Measurements from ENCODE around the gene ZNF534.
A peak's percentile ranks its signal among the peaks of the same experiment; 100 is the strongest.
"Not testable (repeated sequence)": the region's sequence is repeated elsewhere in the genome, so short reads cannot be mapped to it uniquely, and the experiment has no call there.

Gene ZNF534

DNA sequence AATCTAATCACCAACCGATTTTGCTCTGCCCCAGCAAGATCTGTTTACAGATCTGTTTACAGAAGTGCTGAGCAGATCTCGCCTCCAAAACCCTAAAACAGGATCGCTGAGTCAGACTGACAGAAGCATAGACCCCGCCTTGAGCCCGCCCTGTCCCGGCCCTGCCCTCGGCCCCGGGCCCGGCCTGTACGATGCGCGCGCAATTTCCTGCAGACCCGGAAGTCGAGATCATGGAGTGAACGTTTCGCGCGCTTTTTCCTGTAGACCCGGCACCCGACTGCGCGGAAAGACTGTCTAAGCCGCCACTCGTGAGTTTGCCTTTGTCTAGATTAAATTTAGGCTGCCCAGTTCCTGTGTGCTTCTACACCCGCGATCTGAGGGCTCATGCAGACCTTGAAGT, at the start of gene ZNF534:
Gene ZNF534, plus strand, starts transcription at position 212 of the 400 bp plus-strand sequence. CDS start 2,327 bp downstream, outside the sequence.
- no peak for DNase-seq

DNA sequence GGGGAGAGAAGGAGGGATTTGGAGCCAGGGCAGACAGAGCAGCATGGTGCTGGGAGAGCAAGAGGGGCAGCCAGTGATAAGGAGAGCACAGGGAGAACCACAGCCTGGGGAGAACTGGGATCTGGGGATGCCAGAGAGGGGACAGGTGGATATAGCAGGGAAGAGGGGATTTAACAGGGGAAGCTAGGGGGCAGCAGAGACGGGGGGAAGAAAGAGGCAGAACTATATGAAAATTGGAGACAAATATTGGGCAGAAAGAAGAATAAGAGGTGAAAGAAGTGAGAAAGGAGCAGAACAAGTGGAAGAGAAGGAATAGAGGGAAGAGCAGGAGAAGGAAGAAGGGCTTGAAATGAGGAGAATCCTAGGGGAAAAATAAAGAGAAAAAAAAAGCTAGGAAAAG, 37.8 kb upstream of the ZNF534 start:
- DNase-seq = no peak

DNA sequence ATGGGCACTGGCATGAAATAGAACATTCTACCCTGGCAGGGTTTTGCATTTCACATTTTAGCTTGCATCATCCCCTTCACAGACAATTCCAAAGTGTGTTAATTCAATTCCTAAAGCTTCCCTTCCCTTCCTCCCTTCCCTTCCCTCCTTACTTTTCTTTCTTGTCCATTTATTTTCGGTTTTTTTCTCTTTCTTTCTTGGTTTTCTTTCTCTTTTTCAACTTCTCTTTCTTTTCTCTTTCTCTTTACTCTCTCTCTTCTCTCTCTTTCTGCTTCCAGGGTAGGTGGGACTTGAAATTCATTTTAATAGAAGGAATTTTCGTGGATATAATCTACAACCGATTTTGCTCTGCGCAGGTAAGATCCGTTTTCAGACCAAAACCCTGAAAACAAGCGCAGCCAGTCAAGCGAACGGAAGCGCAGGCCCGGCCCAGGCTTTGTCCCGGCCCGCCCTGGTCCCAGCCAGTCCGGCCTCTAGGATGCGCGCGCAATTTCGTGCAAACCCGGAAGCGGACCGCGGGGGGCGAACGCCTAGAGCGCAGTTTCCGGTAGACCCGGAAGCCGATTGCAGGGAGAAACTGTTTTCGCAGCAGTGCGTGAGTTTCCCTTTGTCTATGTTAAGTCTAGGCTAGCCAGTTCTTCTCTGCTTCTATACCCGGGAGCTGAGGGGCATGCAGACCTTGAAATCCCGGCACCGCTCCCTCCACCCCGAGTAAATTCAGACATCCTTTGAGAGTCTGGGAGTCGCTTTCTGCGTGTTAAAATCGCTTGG, 31.5 kb upstream of the ZNF534 start, which contains the start of gene ZNF528:
Gene ZNF528, plus strand, starts transcription at position 540 of the 771 bp plus-strand sequence. CDS start 4,165 bp downstream, outside the sequence.
- DNase-seq = peak; percentile 95

DNA sequence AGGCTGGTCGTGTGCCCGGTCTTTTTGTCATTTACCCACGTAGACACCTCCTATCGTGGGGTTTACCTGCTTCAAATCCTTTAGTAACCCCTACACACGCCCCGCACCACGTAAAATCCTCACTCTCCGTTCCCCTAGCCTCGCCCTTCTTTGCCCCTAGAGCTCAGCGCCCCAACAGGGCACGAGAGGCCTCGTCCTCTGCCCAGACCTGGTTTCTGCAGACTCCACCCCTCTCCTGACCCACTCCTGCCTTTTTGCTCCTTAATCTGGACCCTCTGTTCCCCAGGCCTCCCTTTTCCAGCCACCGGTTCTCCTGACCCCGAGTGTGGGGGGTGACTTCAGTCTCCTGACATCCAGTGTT, 30.9 kb upstream of the ZNF534 start:
- DNase-seq = peak; percentile 55

DNA sequence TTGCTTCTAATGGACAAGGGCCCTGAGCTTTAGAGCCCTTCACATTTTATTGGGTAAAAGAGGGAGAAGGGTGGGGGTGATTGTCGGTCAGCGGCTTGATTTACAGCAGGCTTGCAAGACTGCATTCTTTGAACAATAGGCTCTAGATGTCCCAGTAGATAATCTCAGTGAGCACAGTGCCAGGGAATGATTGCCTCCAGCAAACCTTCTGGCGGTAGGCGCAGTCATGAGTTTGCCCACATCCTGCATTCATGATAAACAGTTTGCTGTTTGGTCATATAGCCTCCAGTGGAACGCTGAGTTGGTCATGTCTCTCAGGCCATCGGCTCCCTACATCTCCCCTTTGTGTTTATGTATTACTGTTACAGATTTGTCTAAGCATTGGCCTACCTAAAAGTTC, 18.7 kb upstream of the ZNF534 start:
- no peak for DNase-seq

DNA sequence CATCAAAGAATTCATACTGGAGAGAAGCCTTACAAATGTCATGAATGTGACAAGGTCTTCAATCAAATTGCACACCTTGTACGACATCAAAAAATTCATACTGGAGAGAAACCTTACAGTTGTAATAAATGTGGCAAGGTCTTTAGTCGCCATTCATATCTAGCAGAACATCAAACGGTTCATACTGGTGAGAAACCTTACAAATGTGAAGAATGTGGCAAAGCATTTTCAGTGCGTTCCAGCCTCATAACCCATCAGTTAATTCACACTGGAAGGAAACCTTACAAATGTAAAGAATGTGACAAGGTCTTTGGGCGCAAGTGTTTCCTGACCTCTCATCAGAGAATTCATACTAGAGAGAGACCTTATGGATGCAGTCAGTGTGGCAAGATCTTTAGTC, 13.2 kb upstream of the ZNF534 start:
- DNase-seq = no peak

DNA sequence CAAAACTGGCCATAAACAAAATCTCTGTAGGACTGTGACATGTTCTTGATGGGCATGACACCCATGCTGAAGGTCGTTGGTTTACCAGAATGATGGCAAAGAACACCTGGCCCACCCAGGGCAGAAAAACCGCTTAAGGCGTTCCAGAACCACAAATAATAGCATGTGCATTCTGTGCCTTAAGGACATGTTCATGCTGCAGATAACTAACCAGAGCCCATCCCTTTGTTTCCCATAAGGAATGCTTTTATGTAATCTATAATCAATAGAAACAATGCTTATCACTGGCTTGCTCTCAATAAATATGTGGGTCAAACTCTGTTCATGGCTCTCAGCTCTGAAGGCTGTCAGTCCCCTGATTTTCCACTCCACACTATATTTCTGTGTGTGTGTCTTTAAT, 13.2 kb downstream of the ZNF534 start:
- no peak for DNase-seq

DNA sequence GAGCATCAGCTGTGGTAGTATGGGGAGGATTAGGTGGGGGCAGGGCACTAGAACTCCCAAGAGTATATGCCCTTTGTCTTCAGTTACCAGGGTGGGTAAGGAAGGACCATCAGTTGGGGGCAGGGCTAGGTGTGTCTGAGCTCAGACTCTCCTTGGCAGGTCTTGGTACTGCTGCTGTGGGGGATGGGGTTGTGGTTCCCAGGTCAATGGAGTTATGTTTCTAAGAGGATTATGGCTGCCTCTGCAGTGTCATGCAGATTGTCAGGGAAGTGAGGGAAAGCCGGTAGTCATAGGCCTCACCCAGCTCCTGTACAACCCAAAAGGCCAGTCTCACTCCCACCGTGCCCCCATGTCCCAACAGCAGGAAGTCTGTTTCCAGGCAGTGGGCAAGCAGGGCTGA, 15.6 kb downstream of the ZNF534 start:
- DNase-seq = no peak

DNA sequence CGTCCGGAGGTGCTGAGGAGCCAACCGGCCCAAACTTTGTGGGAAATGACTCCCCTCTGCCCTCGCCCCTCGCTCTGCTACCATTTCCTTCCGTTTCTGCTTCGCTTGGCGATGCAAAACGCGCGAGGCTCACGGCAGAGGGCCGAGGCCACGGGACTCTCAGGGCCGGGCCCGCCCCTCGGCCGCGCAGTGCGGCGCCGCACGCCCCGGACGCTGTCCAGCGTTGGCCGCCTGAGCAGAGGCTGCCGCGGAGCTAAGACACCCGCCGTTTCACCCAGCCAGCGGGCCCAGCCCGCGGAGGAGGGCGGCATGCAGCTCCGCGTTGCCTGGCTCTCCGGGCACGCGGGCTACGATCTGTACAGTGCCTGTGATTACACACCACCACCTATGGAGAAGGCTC, 22.3 kb downstream of the ZNF534 start:
- no peak for DNase-seq

DNA sequence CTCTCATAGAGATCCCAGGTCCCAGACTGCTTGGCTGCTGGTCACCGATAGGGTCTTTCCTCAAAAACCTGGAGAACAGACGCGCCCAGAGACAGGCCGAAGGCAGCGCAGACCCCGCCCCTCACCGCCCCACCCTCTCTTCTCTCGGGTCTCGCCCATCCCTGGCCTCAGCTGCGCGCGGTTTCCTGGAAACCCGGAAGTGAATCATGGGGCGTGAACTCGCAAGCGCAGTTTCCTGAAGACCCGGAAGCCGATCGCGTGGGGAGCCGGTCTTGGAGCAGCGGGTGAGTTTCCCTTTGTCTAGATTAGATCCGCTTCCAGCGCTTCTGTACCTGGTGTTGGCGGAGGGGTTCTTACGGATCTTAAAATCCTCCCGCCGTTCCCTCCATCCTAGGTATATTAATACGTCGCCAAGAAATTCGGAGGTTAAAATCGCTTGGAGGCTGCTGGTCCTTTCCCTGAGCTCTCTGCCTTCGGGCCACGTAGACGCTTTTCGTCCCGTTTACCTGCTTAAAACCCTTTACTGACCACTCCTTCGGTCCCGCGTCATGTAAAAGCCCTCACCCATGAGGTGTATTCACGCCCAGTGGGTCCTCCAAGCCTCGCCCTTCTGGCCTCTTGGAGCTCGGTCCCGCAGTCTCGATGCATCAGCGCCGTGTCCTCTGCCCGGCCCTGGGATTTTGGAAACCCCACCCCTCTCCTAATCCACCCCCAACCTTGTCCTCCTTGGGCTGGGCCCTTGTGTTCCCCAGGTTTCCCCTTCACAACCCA, 24.6 kb downstream of the ZNF534 start, which contains the start of gene ZNF578:
Gene ZNF578, plus strand, starts transcription at position 230 of the 771 bp plus-strand sequence. CDS start 48,293 bp downstream, outside the sequence.
- peak; percentile 92 for DNase-seq

DNA sequence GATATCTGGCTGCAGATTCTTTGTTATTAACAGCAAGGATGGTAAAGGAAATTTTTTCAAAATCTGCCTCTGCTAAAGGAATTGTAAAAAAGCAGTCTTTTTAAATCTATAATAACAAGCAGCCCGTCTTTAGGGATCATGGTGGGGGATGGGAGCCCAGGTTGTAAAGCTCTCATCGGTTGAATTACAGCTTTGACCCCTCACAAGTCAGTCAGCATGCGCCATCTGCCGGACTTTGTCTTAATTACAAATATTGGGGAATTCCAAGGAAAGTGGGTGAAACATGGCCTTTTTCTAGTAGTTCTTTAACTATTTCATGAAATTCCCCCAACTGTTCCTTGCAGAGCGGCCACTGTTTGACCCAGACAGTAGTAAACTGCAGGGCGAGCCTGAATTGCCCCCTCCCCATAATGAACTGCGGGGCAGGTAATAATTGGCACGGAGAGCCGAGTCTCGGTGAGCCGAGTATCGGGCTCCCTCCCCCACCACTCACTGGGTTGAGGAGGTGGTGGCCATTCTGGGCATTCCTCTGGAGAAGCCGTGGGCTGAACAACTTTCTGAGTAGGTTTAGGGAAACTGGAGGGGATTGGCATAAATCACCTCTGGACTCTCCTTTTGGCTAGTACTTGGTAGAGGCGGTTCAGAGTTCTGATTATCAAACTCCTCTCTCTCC, 36.0 kb downstream of the ZNF534 start:
- peak; percentile 82 for DNase-seq

DNA sequence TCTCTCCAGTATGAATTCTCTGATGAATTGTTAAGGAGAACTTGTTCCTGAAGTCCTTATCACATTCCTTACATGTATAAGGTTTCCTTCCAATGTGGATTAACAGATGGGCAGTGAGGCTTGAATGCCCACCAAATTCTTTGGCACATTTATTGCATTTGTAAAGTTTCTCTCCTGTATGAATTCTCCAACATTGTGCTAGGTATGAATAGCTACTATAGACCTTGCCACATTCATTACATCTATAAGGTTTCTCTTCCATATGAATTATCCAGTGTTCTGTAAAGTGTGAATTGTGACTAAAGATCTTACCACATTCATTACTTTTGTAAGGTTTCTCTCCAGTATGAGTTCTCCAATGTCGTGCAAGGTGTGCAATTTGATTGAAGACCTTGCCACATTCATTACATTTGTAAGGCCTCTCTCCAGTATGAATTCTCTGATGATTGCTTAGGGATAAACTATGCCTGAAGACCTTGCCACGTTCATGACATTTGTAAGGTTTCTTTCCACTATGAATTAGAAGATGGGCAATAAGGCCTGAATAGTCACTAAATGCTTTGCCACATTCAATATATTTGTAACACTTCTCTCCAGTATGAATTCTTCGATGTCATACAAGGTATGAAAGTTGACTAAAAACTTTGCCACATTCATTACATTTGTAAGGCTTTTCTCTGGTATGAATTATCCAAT, 44.9 kb downstream of the ZNF534 start:
- peak; percentile 55 for DNase-seq

DNA sequence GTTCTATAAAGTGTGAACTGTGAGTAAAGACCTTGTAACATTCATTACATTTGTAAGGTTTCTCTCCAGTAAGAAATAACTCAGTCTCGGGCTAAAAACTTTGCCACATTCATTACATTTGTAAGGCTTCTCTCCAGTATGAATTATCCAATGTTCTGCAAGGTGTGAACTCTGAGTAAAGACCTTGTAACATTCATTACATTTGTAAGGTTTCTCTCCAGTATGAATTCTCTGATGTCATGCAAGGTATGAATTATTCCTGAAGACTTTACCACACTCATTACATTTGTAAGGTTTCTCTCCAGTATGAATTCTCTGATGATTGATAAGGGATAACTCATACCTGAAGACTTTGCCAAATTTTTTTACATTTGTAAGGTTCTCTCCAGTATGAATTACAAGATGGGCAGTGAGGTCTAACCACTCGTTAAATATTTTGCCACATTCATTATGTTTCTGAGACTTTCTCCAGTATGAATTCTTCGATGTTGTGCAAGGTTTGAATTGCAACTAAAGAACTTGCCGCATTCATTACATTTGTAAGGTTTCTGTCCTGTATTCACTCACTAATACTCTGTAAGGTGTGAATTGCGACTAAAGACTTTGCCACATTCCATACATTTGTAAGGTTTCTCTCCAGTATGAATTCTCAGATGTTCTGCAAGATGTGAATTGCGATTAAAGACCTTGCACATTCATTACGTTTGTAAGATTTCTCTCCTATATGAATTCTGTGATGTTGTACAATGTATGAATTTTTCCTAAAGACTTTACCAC, 45.6 kb downstream of the ZNF534 start:
- DNase-seq = no peak

DNA sequence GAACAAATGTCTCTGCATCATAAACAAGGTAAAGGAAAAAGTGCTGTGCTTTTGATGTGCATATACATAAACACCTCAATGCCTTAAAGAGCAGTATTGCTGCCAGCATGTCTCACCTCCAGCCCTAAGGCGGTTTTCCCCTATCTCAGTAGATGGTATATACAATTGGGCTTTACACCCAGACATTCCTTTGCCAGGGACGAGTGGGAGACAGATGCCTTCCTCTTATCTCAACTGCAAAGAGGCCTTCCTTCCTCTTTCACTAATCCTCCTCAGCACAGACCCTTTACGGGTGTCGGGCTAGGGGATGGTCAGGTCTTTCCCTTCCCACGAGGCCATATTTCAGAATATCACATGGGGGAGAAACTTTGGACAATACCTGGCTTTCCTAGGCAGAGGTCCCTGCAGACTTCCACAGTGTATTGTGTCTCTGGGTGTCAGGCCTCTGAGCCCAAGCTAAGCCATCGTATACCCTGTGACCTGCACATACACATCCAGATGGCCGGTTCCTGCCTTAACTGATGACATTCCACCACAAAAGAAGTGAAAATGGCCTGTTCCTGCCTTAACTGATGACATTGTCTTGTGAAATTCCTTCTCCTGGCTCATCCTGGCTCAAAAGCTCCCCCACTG, 55.3 kb downstream of the ZNF534 start:
- not testable (repeated sequence) for DNase-seq

DNA sequence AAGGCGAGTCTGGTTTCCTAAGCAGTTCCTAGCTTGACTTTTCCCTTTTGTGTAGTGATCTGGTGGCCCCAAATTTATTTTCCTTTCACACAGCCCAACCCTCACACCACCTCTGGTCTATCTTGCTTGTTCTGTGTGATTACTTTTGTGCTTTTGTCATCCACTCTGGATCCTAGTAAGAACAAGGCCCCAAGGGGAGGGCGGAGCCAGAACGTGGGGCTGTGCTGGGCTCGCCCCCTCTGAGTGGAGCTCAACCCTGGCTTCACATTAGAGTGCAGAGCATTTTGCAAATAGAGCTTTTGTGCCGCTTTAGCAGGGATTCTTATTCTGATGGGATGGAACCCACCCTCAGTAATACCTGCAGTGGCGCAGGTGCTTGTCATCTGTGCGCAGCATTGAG, 56.1 kb downstream of the ZNF534 start:
- not testable (repeated sequence) for DNase-seq

DNA sequence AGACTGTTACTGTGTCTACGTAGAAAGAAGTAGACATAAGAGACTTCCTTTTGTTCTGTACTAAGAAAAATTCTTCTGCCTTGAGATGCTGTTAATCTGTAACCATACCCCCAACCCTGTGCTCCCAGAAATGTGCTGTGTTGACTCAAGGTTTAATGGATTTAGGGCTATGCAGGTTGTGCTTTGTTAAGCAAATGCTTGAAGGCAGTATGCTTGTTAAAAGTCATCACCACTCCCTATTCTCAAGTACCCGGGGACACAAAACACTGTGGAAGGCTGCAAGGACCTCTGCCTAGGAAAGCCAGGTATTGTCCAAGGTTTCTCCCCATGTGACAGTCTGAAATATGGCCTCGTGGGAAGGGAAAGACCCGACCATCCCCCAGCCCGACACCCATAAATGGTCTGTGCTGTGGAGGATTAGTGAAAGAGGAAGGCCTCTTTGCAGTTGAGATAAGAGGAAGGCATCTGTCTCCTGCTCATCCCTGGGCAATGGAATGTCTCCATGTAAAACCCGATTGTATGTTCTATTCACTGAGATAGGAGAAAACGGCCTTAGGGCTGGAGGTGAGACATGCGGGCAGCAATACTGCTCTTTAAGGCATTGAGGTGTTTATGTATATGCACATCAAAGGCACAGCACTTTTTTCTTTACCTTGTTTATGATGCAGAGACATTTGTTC, 56.8 kb downstream of the ZNF534 start:
- not testable (repeated sequence) for DNase-seq

DNA sequence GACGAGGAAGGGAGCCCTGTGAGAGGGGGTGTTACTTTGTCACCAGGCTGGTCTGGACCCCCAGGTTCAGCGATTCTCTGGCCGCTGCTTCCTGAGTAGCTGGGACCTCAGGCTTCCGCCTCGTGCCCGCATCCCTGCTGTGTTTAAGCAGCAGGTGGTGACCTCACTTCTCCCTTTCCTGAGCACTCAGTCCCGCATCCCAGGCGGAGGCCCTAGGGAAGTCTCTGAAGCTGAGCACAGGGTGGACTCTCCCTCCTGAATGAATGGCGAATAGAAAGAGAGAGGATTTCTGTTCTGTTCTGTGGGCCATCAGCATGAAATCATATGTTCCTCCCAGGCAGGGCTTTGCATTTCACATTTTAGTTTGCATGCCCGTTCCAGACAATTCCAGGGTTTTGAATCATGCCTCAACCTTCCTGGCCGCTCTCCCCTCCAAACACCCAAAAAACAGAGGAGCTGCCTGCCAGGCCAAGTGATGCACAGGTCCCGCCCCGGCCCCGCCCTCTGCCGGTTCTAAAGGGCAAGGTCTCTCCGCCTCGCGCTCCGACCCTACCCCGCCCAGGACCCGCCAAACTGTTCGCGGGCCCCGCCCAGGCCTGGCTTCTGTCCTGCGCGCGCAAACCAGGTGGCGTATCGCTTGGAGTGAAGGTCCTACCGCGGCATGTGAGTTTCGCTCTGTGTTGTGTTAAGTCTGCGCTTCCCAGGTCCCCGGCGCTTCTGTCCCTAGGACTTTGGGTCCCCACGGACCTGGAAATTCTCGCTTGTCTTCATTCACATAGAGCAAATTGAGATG, 63.4 kb downstream of the ZNF534 start:
- peak; percentile 89 for DNase-seq

DNA sequence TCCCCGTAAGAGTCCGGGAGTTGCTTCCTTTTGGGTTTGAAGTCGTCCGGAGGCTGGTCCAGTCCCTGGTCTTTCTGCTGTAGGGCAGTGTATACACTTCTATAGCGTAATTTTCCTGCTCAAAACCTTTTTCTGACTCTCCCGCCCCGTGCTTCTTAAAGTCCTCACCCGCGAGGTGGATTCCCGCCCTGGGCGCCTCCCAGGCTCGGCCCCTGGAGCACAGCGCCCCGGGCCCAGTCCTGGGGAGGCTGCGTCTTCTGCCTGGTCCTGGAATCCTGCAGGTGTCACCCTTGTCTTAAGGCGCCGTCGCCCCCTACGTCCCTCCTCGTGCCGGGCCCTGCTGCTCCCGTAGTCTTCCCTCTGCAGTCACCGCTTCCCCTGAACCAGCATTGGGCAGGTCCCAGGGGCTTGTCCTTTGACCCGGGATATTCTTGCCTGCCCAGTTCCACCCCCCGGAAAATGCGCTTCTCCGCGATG, 64.1 kb downstream of the ZNF534 start:
- peak; percentile 78 for DNase-seq

DNA sequence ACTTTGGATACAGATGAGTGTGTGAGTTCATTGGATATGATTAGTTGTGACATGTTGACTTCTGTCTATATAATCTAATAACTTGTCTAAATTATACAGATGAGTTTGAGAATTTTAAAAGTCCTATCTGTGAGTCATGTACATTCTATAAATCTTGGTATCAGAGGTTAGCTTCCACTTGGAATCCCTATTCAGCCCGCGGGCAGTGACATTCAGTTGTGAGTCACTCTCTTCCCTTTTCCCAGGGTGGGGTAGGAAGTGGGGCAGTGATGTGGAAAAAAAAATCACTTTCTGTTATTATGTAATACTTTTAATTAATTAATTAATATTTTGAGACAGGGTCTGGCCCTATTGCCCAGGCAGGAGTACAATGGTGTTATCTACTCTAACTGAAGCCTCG, 65.6 kb downstream of the ZNF534 start:
- DNase-seq = no peak

DNA sequence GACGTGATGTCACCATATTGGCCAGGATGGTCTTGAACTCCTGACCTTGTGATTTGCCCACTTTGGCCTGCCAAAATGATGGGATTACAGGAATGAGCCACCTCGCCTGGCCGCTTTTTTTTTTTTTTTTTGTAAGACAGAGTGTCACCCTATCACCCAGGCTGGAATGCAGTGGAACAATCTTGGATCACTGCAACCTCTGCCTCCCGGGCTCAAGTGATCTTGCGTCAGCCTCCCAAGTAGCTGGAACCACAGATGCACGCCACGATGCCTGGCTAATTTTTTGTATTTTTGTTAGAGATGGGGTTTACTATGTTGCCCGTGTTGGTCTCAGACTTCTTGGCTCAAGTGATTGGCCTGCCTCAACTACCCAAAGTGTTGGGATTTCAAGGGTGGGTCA, 69.6 kb downstream of the ZNF534 start:
- no peak for DNase-seq

All from DMS53 (cell line).